ENCODE results near the gene CACTIN. TPM values are rescaled to one million over a fixed set of nuclear protein-coding genes. Genes with fewer than 3 reads are reported as not detected.
"Not testable (repeated sequence)": the region's sequence is repeated elsewhere in the genome, so short reads cannot be mapped to it uniquely, and the experiment has no call there.

CACTIN gene
- total RNA-seq, 1 donor from 2014 or later = 36.6 TPM

GRCh38 chr19:3632739-3633558, 6.4 kb upstream of the CACTIN start:
- no peak for DNase-seq (ENCODE audit: extremely low read depth, low read depth, low spot score)

GRCh38 chr19:3632098-3632497, 5.5 kb upstream of the CACTIN start:
- no peak for DNase-seq (ENCODE audit: extremely low read depth, low read depth, low spot score)

GRCh38 chr19:3631053-3631861, 4.7 kb upstream of the CACTIN start:
- no peak for DNase-seq (ENCODE audit: extremely low read depth, low read depth, low spot score)

- DNase-seq (ENCODE audit: extremely low read depth, low read depth, low spot score) = not testable (repeated sequence)
Measured at GRCh38 chr19:3628766-3629165, 2.2 kb upstream of the CACTIN start.

GRCh38 chr19:3627351-3627723, 747 bp upstream of the CACTIN start:
- no peak for DNase-seq (ENCODE audit: extremely low read depth, low read depth, low spot score)

GRCh38 chr19:3625996-3626472, 556 bp downstream of the CACTIN start:
- DNase-seq (ENCODE audit: extremely low read depth, low read depth, low spot score) = no peak

GRCh38 chr19:3623716-3624115, 2.9 kb downstream of the CACTIN start:
- DNase-seq (ENCODE audit: extremely low read depth, low read depth, low spot score) = no peak

GRCh38 chr19:3622224-3622623, 4.4 kb downstream of the CACTIN start:
- no peak for DNase-seq (ENCODE audit: extremely low read depth, low read depth, low spot score)

GRCh38 chr19:3621689-3622088, 4.9 kb downstream of the CACTIN start:
- DNase-seq (ENCODE audit: extremely low read depth, low read depth, low spot score) = no peak

GRCh38 chr19:3620817-3621547, 5.6 kb downstream of the CACTIN start:
- no peak for DNase-seq (ENCODE audit: extremely low read depth, low read depth, low spot score)

- no peak for DNase-seq (ENCODE audit: extremely low read depth, low read depth, low spot score)
Measured at GRCh38 chr19:3620145-3620816, 6.3 kb downstream of the CACTIN start.

- no peak for DNase-seq (ENCODE audit: extremely low read depth, low read depth, low spot score)
Measured at GRCh38 chr19:3619631-3620012, 7.0 kb downstream of the CACTIN start.

- no peak for DNase-seq (ENCODE audit: extremely low read depth, low read depth, low spot score)
Measured at GRCh38 chr19:3618811-3619630, 7.6 kb downstream of the CACTIN start.

GRCh38 chr19:3618144-3618810, 8.3 kb downstream of the CACTIN start:
- no peak for DNase-seq (ENCODE audit: extremely low read depth, low read depth, low spot score)

GRCh38 chr19:3617463-3617862, 9.1 kb downstream of the CACTIN start:
- no peak for DNase-seq (ENCODE audit: extremely low read depth, low read depth, low spot score)

- no peak for DNase-seq (ENCODE audit: extremely low read depth, low read depth, low spot score)
Measured at GRCh38 chr19:3615524-3616135, 11.0 kb downstream of the CACTIN start.

GRCh38 chr19:3614858-3615505, 11.6 kb downstream of the CACTIN start:
- DNase-seq (ENCODE audit: extremely low read depth, low read depth, low spot score) = no peak
